Smooth muscle cell (in vitro differentiated cells): ENCODE measurements around the gene CALR. TPM values are rescaled to one million over a fixed set of nuclear protein-coding genes. Genes with fewer than 3 reads are reported as not detected.
"Not testable (repeated sequence)": the region's sequence is repeated elsewhere in the genome, so short reads cannot be mapped to it uniquely, and the experiment has no call there.

Source experiments
- DNase-seq: peaks from one replicate; lab custom pipeline; 2025; ENCODE audit not compliant: unreplicated experiment; lab: John Stamatoyannopoulos, UW
- H2AFZ ChIP-seq: fragments of 200-600 bp; sonication (generic); 2 replicates; pipeline ENCODE4 v1.6.0; 2016; ENCODE audit warnings: antibody characterized with exemption, low read depth, mild to moderate bottlenecking
- H3F3A ChIP-seq: fragments of 200-600 bp; sonication (generic); 2 replicates; pipeline ENCODE4 v1.6.0; 2017; ENCODE audit warnings: antibody characterized with exemption, low read depth
- H3K27ac ChIP-seq: fragments of 200-600 bp; sonication (generic); 2 replicates; pipeline ENCODE4 v1.5.1; 2016; ENCODE audit warnings: low read depth, mild to moderate bottlenecking
- H3K27me3 ChIP-seq: fragments of 200-600 bp; sonication (generic); 2 replicates; pipeline ENCODE4 v1.6.1; 2016; ENCODE audit warnings: low read depth, mild to moderate bottlenecking
- H3K36me3 ChIP-seq: fragments of 200-600 bp; sonication (generic); 2 replicates; pipeline ENCODE4 v1.5.1; 2016; ENCODE audit warnings: low read depth
- H3K4me1 ChIP-seq: fragments of 200-600 bp; sonication (generic); 2 replicates; pipeline ENCODE4 v1.5.1; 2016; ENCODE audit warnings: low read depth
- H3K4me2 ChIP-seq: fragments of 200-600 bp; sonication (generic); 2 replicates; pipeline ENCODE4 v1.6.0; 2016; ENCODE audit warnings: mild to moderate bottlenecking
- H3K4me3 ChIP-seq: fragments of 200-600 bp; sonication (generic); 2 replicates; pipeline ENCODE4 v1.5.1; 2016; ENCODE audit warnings: mild to moderate bottlenecking
- H3K79me2 ChIP-seq: fragments of 200-600 bp; sonication (generic); 2 replicates; pipeline ENCODE4 v1.6.0; 2016; ENCODE audit warnings: low read depth, mild to moderate bottlenecking
- H3K9ac ChIP-seq: fragments of 200-600 bp; sonication (generic); 2 replicates; pipeline ENCODE4 v1.6.0; 2016; ENCODE audit warnings: low read depth
- H3K9me3 ChIP-seq: fragments of 200-600 bp; sonication (generic); replicated peaks from 2 replicates; pipeline ENCODE4 v1.5.1; 2016; ENCODE audit warnings: low read depth
- H4K20me1 ChIP-seq: fragments of 200-600 bp; sonication (generic); 2 replicates; pipeline ENCODE4 v1.6.0; 2016; ENCODE audit warnings: low read depth
- CTCF ChIP-seq: fragments of 200-600 bp; sonication (generic); IDR thresholded peaks from 2 replicates; pipeline ENCODE4 v1.5.1; 2017; ENCODE audit warnings: borderline replicate concordance, mild to moderate bottlenecking, antibody characterized with exemption; ENCODE audit not compliant: insufficient read depth, poor library complexity, severe bottlenecking
- WGBS: methylation state at CpG from one replicate; pipeline ENCODE4 v1.1.7; 2016; ENCODE audit warnings: low lambda C conversion rate; 5-methylcytosine and 5-hydroxymethylcytosine counted together
- polyA plus RNA-seq: library from polyadenylated mRNA; unstranded; fragments of >200 nt; fragmentation: Nextera tagmentation; extraction: Ambion mirVana; gene quantifications from 2 replicates; pipeline ENCODE4 v1.2.1, GENCODE V29; 2016
- total RNA-seq: library from RNA; depleted of rRNA; stranded (reverse); fragments of >200 nt; gene quantifications from 2 replicates; pipeline ENCODE4 v1.2.3, GENCODE V29; 2014

CALR gene
- total and polyA plus RNA-seq, 2 experiments from 2014 or later = 800 to 833 TPM

GRCh38 chr19:12953138-12953798 is 14.9 kb downstream of the CALR start:
- Histone ChIP-seq H3K4me1 (peaks cover 7% of the 10 kb centered on the region), H4K20me1 (peaks cover 10% of the 10 kb centered on the region), H3K36me3 (no peaks in the 10 kb centered on the region), H3K79me2 (peaks cover 42% of the 10 kb centered on the region), H3K4me3 (no peak overlapping the region), H3K27ac (peak overlapping the region; percentile 28), H3K9ac (no peak overlapping the region), H3K27me3 (no peaks in the 10 kb centered on the region), H3F3A (peaks cover 24% of the 10 kb centered on the region), H2AFZ (no peak overlapping the region), H3K4me2 (no peak overlapping the region), H3K9me3 (no peaks in the 10 kb centered on the region)
- 92% methylated on average over 11 of the region's 11 CpGs for WGBS
- no peak for DNase-seq
- no peak for TF ChIP-seq CTCF

- no peak overlapping the region for H3K9ac ChIP-seq
- H3K27ac ChIP-seq = peak overlapping the region; percentile 28
- no peaks in the 10 kb centered on the region for H3K9me3 ChIP-seq
- H3F3A ChIP-seq = peaks cover 24% of the 10 kb centered on the region
- no peak for DNase-seq
- no peak for TF ChIP-seq CTCF
- WGBS = 90% methylated on average over 11 of the region's 12 CpGs
- no peak overlapping the region for H2AFZ ChIP-seq
- no peaks in the 10 kb centered on the region for H3K36me3 ChIP-seq
- H3K4me1 ChIP-seq = peaks cover 7% of the 10 kb centered on the region
- H3K79me2 ChIP-seq = peaks cover 41% of the 10 kb centered on the region
- no peak overlapping the region for H3K4me3 ChIP-seq
- H3K4me2 ChIP-seq = no peak overlapping the region
- H4K20me1 ChIP-seq = peaks cover 10% of the 10 kb centered on the region
- H3K27me3 ChIP-seq = no peaks in the 10 kb centered on the region
These were observed 15.6 kb downstream of the CALR start for GRCh38 chr19:12953799-12954611.

DNA sequence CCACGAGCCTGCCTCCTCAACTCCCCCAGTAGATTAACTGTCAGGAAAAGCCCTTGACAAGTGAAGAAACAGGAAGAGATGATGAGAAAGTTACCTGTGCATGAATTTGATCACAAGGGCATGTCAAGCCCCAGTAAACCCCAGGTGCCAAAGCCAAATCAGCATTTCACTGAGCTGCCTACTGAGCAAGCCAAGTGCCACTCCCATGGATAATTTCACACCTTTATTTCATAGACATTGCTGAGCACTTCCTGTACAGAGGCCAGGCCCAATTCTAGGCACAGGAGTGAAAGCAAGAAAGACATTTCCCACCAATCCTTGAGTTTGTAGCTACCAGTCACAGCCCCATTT is 16.2 kb downstream of the CALR start:
- peaks cover 10% of the 10 kb centered on the region for H4K20me1 ChIP-seq
- H3K79me2 ChIP-seq = peaks cover 41% of the 10 kb centered on the region
- H3K9me3 ChIP-seq = no peaks in the 10 kb centered on the region
- H3K9ac ChIP-seq = no peak overlapping the region
- no peak for DNase-seq
- no peak overlapping the region for H3K4me2 ChIP-seq
- peaks cover 7% of the 10 kb centered on the region for H3K4me1 ChIP-seq
- H3K27ac ChIP-seq = peak overlapping the region; percentile 28
- H3K36me3 ChIP-seq = no peaks in the 10 kb centered on the region
- TF ChIP-seq CTCF = no peak
- no peaks in the 10 kb centered on the region for H3K27me3 ChIP-seq
- WGBS = 75% methylated on average over 1 of the region's 1 CpG
- H2AFZ ChIP-seq = no peak overlapping the region
- H3K4me3 ChIP-seq = no peak overlapping the region
- H3F3A ChIP-seq = peaks cover 24% of the 10 kb centered on the region

- 92% methylated on average over 9 of the region's 9 CpGs for WGBS
- H3K36me3 ChIP-seq, DNase-seq, H3K27me3 ChIP-seq, H2AFZ ChIP-seq, H3K4me1 ChIP-seq, H3K9me3 ChIP-seq: not testable (repeated sequence)
- Histone ChIP-seq H3K27ac (peak overlapping the region; percentile 74), H3K79me2 (peaks cover 41% of the 10 kb centered on the region), H3K4me2 (peak overlapping the region; percentile 86), H4K20me1 (peaks cover 10% of the 10 kb centered on the region), H3F3A (peaks cover 24% of the 10 kb centered on the region), H3K4me3 (peak overlapping the region; percentile 83), H3K9ac (peak overlapping the region; percentile 93)
These were observed 17.2 kb downstream of the CALR start for GRCh38 chr19:12955575-12955974.
